BE2C (cell line): ENCODE results near the gene PARD3B.

Source experiments
- DNase-seq: peaks from one replicate; pipeline ENCODE4 v3.0.0-alpha.2; 2020
- H3K27me3 ChIP-seq: fragments of 250-450 bp; sonication (Bioruptor Pico); 2 replicates; pipeline ENCODE4 v1.5.1; 2020; ENCODE audit warnings: mild to moderate bottlenecking
- H3K36me3 ChIP-seq: fragments of 250-450 bp; sonication (Bioruptor Pico); 2 replicates; pipeline ENCODE4 v1.5.1; 2020; ENCODE audit warnings: mild to moderate bottlenecking
- H3K4me1 ChIP-seq: fragments of 250-450 bp; sonication (Bioruptor Pico); 2 replicates; pipeline ENCODE4 v1.5.1; 2020
- H3K4me3 ChIP-seq: 2 replicates; pipeline ENCODE4 v1.5.1; 2011; ENCODE audit warnings: low read depth, low read length
- H3K9me3 ChIP-seq: fragments of 250-450 bp; sonication (Bioruptor Pico); 2 replicates; pipeline ENCODE4 v1.5.1; 2020
- TF ChIP-seq, protein P1 (sequence below): IDR thresholded peaks from 2 replicates; pipeline ENCODE4 v1.5.1; 2012; ENCODE audit warnings: mild to moderate bottlenecking, low read depth, low read length

PARD3B gene

DNA sequence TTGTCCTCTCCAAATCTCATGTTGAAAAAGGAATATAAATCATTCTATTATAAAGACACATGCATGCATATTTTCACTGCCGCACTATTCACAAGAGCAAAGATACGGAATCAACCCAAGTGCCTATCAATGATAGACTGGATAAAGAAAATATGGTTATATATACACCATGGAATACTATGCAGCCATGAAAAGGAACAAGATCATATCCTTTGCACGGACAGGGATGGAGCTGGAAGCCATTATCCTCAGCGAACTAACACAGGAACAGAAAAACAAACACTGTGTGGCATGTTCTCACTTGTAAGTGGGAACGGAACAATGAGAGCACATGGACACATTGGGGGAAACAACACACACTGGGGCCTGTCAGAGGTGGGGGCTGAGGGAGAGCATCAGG, 28.1 kb upstream of the PARD3B start:
- TF ChIP-seq, protein P1, sequence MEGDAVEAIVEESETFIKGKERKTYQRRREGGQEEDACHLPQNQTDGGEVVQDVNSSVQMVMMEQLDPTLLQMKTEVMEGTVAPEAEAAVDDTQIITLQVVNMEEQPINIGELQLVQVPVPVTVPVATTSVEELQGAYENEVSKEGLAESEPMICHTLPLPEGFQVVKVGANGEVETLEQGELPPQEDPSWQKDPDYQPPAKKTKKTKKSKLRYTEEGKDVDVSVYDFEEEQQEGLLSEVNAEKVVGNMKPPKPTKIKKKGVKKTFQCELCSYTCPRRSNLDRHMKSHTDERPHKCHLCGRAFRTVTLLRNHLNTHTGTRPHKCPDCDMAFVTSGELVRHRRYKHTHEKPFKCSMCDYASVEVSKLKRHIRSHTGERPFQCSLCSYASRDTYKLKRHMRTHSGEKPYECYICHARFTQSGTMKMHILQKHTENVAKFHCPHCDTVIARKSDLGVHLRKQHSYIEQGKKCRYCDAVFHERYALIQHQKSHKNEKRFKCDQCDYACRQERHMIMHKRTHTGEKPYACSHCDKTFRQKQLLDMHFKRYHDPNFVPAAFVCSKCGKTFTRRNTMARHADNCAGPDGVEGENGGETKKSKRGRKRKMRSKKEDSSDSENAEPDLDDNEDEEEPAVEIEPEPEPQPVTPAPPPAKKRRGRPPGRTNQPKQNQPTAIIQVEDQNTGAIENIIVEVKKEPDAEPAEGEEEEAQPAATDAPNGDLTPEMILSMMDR, result no peak
- Histone ChIP-seq H3K4me1 (no peaks in the 10 kb centered on the region), H3K27me3 (no peaks in the 10 kb centered on the region), H3K36me3 (no peaks in the 10 kb centered on the region), H3K4me3 (no peak overlapping the region), H3K9me3 (no peaks in the 10 kb centered on the region)
- DNase-seq, result no peak

DNA sequence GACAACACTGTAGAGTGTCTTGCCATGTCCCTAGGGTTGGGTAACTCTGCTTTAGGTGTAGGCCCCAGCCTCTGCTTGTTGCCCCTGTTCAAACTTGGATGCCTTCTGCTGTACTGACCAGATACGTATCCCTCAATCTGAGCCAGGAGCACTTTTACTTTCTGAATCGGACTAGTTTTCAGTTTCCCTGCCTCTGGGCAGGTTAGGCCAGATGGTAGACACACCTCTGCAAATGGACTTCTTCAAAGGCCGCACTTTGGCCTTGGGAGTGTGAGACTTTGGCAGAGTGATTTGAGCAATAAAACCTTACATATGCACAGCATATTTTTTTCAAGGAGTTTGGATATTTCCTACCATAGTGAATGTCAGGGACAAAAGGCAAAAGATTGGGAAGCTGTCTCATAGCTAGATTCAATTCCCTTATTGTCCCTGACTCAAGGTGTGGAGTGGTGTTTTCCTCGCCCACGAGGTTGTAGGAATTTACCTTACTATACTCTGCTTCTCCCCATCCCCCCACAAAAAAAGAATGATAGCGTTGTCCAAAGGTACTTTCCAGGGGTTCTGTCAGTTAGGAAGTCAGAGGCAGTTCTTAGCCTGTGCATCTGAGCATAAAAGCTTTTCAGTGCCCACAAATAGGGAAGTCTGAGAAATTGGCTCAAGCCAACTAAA, 15.3 kb upstream of the PARD3B start:
- Histone ChIP-seq H3K36me3 (no peaks in the 10 kb centered on the region), H3K9me3 (no peaks in the 10 kb centered on the region), H3K4me1 (no peaks in the 10 kb centered on the region), H3K27me3 (no peaks in the 10 kb centered on the region), H3K4me3 (no peak overlapping the region)
- TF ChIP-seq, protein P1, result no peak
- no peak for DNase-seq

DNA sequence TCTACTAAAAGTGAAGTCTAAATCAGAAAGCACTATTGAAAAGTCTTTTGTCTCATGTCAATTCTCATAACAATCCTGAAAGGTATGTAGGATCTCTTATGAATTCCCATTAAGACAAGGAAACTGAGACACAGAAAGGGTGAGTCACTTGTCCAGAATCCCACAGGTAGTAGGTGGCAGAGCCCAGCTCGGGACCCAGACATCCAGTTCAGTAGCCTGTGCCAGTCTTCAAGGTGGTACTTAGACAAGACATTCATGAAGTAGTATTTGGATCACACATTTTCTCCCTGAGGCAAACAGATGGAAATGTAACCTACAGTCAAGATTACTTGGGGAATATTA, 14.8 kb upstream of the PARD3B start:
- TF ChIP-seq, protein P1, result no peak
- H3K4me3 ChIP-seq, result no peak overlapping the region

DNA sequence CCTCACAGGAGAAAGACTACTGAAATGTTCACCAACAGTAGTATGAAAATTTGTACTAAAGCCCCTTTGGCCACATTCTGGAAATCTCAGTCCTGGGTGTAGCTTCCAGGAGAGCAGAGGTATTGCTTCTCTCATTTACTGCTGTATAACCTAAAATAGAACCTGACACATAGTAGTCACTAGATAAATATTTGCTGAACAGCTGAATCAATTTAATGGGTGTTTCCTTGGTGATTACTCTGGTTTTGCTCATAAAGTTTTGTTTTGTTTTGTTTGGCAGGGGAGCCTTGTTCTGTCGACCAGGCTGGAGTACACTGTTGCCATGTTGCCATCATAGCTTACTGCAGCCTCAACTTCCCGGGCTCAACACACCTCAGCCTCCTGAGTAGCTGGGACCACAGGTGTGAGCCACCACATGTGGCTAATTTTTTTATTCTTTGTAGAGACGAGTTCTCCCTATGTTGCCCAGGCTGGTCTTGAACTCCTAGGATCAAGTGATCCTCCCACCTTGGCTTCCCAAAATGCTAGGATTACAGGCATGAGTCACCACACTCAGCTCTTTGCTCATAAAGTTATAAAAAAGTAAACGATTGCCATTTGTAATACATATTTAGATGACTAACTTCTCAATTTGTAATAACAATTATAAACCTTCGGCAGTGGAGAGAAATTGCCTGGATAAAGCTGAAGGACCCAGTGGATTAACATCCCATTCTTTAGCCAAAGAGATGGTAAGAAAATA, 11.5 kb upstream of the PARD3B start:
- Histone ChIP-seq H3K4me1 (no peaks in the 10 kb centered on the region), H3K36me3 (no peaks in the 10 kb centered on the region), H3K4me3 (no peak overlapping the region), H3K9me3 (no peaks in the 10 kb centered on the region), H3K27me3 (no peaks in the 10 kb centered on the region; the same call in 1 of the 2 replicates)
- TF ChIP-seq, protein P1, result no peak
- DNase-seq, result no peak

More for the DNA sequence above, 14.8 kb upstream of the PARD3B start:
- Histone ChIP-seq H3K9me3 (no peaks in the 10 kb centered on the region), H3K36me3 (no peaks in the 10 kb centered on the region), H3K4me1 (no peaks in the 10 kb centered on the region), H3K27me3 (no peaks in the 10 kb centered on the region)
- DNase-seq, result no peak

DNA sequence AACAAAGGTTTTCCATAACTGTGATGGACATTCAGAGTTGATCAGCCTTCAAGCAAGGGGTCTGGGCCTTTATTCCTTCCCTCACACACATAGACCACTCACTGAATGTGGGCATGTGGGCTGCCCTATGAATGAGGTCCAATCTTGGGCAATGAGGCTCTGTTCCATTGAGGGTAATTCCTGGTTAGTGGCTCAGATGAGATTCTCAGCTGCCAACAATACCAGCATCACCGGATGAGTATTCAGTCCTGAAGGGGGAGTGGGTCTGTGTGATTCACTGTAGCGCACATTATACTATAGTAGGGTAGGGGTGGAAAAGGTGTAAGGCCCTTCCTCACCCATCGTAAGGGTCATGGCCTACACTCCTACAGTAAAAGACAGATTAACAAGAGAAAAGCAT, 9.9 kb upstream of the PARD3B start:
- H3K36me3 ChIP-seq, result no peaks in the 10 kb centered on the region
- H3K4me3 ChIP-seq, result no peak overlapping the region
- no peaks in the 10 kb centered on the region; the same call in 1 of the 2 replicates for H3K27me3 ChIP-seq
- TF ChIP-seq, protein P1, result no peak
- H3K9me3 ChIP-seq, result no peaks in the 10 kb centered on the region
- no peaks in the 10 kb centered on the region for H3K4me1 ChIP-seq
- DNase-seq, result no peak

DNA sequence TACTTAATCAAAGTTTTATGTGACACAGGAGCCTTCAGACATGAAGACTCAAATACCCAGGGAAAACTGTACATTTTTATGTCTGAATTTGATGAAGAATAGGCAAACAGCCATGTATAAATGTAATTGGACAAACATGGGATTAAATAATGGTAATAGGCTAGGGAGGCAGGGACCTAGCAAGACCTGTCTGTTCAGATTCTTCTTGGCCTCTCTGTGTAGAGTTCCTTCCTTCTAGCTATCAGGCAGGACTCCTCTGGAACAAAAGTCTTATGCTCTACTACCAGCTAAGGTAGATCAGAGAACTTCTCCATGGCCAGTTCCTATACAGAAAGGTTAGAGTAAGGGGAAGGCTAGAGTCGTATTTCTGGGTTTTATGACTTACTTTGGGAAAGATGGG, 9.5 kb upstream of the PARD3B start:
- TF ChIP-seq, protein P1, result no peak
- Histone ChIP-seq H3K9me3 (no peaks in the 10 kb centered on the region), H3K36me3 (no peaks in the 10 kb centered on the region), H3K27me3 (no peaks in the 10 kb centered on the region; the same call in 1 of the 2 replicates), H3K4me1 (no peaks in the 10 kb centered on the region), H3K4me3 (no peak overlapping the region)
- no peak for DNase-seq
